H1 (cell line): ENCODE measurements around the gene SLC46A3. TPM values are rescaled to one million over a fixed set of nuclear protein-coding genes. Genes with fewer than 3 reads are reported as not detected.

Experiments used
- CTCF ChIA-PET: fragments of 300-600 bp; sonication (Branson Sonifier 250); formaldehyde crosslinking; loops from one replicate; lab custom pipeline; 2021; ENCODE audit not compliant: partially characterized antibody; lab: Charles Lee
- POLR2A ChIA-PET: fragments of 300-600 bp; sonication (Branson Sonifier 250); formaldehyde crosslinking; loops from one replicate; lab custom pipeline; 2021; ENCODE audit warnings: inconsistent platforms; ENCODE audit not compliant: partially characterized antibody; lab: Charles Lee
- DNase-seq, 2 experiments: peaks; one replicate each; pipeline versions ENCODE4 v3.0.0 to v3.0.0-alpha.2; 2010 to 2022; ENCODE audit warnings: low spot score in 2 of 2, low read depth in 1 of 2, mixed read lengths in 1 of 2
- FAIRE-seq: peaks from 2 replicates; lab custom pipeline; 2011; peaks lifted over from hg19 to GRCh38; lab: Jason Lieb, UNC
- H2AFZ ChIP-seq: 2 replicates; pipeline ENCODE4 v1.8.1; 2012; ENCODE audit warnings: low read length, inconsistent platforms
- H2AK5ac ChIP-seq: 2 replicates; pipeline ENCODE4 v1.6.1; 2013; ENCODE audit warnings: low read depth, low read length
- H2BK120ac ChIP-seq: replicated peaks from 2 replicates; pipeline ENCODE3; 2013; ENCODE audit warnings: low read depth, low read length, inconsistent platforms
- H2BK12ac ChIP-seq: 2 replicates; pipeline ENCODE4 v1.6.1; 2013; ENCODE audit warnings: low read depth, low read length
- H2BK15ac ChIP-seq: 2 replicates; pipeline ENCODE4 v1.6.1; 2013; ENCODE audit warnings: low read length
- H2BK20ac ChIP-seq: 2 replicates; pipeline ENCODE4 v1.6.1; 2013; ENCODE audit warnings: low read length
- H2BK5ac ChIP-seq: 2 replicates; pipeline ENCODE4 v1.6.1; 2013; ENCODE audit warnings: low read depth, low read length
- H3K14ac ChIP-seq: 2 replicates; pipeline ENCODE4 v1.6.1; 2013; ENCODE audit warnings: inconsistent platforms; ENCODE audit not compliant: insufficient read length
- H3K18ac ChIP-seq: 2 replicates; pipeline ENCODE4 v1.6.1; 2013; ENCODE audit warnings: low read length; ENCODE audit errors: extremely low read depth
- H3K23ac ChIP-seq: 2 replicates; pipeline ENCODE4 v1.6.1; 2013; ENCODE audit warnings: inconsistent platforms; ENCODE audit not compliant: insufficient read length
- H3K23me2 ChIP-seq: 2 replicates; pipeline ENCODE4 v1.6.1; 2013; ENCODE audit warnings: low read depth, low read length
- H3K27ac ChIP-seq: 2 replicates; pipeline ENCODE4 v1.6.1; 2011; ENCODE audit warnings: low read depth, low read length, inconsistent platforms
- H3K27me3 ChIP-seq, 4 experiments: replicated peaks in 1 of 4; 1 replicate in 1 of 4; 2 replicates in 3 of 4; pipeline versions ENCODE4 v1.6.1 to v1.8.1; 2011 to 2013; ENCODE audit warnings: low read length in 3 of 4, mild to moderate bottlenecking in 3 of 4, inconsistent platforms in 2 of 4, mixed read lengths in 2 of 4, moderate library complexity in 1 of 4; ENCODE audit not compliant: control insufficient read depth in 3 of 4, insufficient read depth in 3 of 4; ENCODE audit errors: extremely low read depth in 1 of 4
- H3K36me3 ChIP-seq, 4 experiments: 2 replicates each; pipeline versions ENCODE4 v1.6.1 to v1.8.1; 2011 to 2013; ENCODE audit warnings: mild to moderate bottlenecking in 4 of 4, low read length in 3 of 4, moderate library complexity in 2 of 4, control low read depth in 1 of 4, inconsistent platforms in 1 of 4; ENCODE audit not compliant: insufficient read depth in 4 of 4, control insufficient read depth in 2 of 4
- H3K4ac ChIP-seq: replicated peaks from 2 replicates; pipeline ENCODE3; 2013; ENCODE audit warnings: low read length, low read depth, mixed read lengths, inconsistent platforms; ENCODE audit not compliant: insufficient read length
- H3K4me1 ChIP-seq, 4 experiments: replicated peaks in 1 of 4; 1 replicate in 1 of 4; 2 replicates in 3 of 4; pipeline versions ENCODE4 v1.6.1 to v1.8.1; 2011 to 2013; ENCODE audit warnings: low read length in 3 of 4, inconsistent platforms in 2 of 4, mixed read lengths in 1 of 4; ENCODE audit not compliant: insufficient read depth in 4 of 4, control insufficient read depth in 3 of 4
- H3K4me2 ChIP-seq, 2 experiments: 2 replicates each; pipeline versions ENCODE4 v1.6.1 to v1.8.1; 2011 to 2013; ENCODE audit warnings: low read depth in 2 of 2, low read length in 2 of 2, control low read depth in 1 of 2, inconsistent platforms in 1 of 2, mild to moderate bottlenecking in 1 of 2; ENCODE audit not compliant: insufficient read depth in 1 of 2
- H3K4me3 ChIP-seq, 4 experiments: fragments of 200-600, 300-600 bp in 1 of 4; sonication (generic), shearing (Covaris generic), sonication (Bioruptor Twin) in 1 of 4; 2 replicates each; pipeline versions ENCODE4 v1.5.1 to v1.8.1; 2011 to 2016; ENCODE audit warnings: low read length in 4 of 4, low read depth in 3 of 4, control low read depth in 2 of 4, inconsistent platforms in 2 of 4, mild to moderate bottlenecking in 2 of 4, mixed read lengths in 1 of 4, moderate library complexity in 1 of 4; ENCODE audit not compliant: insufficient read depth in 2 of 4; ENCODE audit errors: extremely low read depth in 1 of 4
- H3K56ac ChIP-seq: replicated peaks from 2 replicates; pipeline ENCODE3; 2013; ENCODE audit warnings: low read depth, mild to moderate bottlenecking, mixed read lengths, low read length, inconsistent platforms; ENCODE audit not compliant: insufficient read length
- H3K79me1 ChIP-seq: 2 replicates; pipeline ENCODE4 v1.6.1; 2013; ENCODE audit warnings: low read depth, low read length, control low read depth
- H3K79me2 ChIP-seq, 2 experiments: 2 replicates each; pipeline versions ENCODE4 v1.6.1 to v1.8.1; 2012 to 2013; ENCODE audit warnings: low read length in 2 of 2, mild to moderate bottlenecking in 2 of 2, inconsistent platforms in 1 of 2; ENCODE audit not compliant: insufficient read depth in 2 of 2, control insufficient read depth in 1 of 2
- H3K9ac ChIP-seq, 4 experiments: replicated peaks in 1 of 4; 1 replicate in 1 of 4; 2 replicates in 3 of 4; pipeline versions ENCODE4 v1.6.1 to v1.8.1; 2011 to 2013; ENCODE audit warnings: low read depth in 3 of 4, low read length in 3 of 4, control low read depth in 2 of 4, mild to moderate bottlenecking in 2 of 4, moderate library complexity in 2 of 4, inconsistent platforms in 1 of 4; ENCODE audit errors: extremely low read depth in 1 of 4
- H3K9me3 ChIP-seq, 2 experiments: 2 replicates each; pipeline versions ENCODE4 v1.6.1 to v1.8.1; 2012 to 2013; ENCODE audit warnings: mild to moderate bottlenecking in 2 of 2, moderate library complexity in 2 of 2, control low read depth in 1 of 2, inconsistent platforms in 1 of 2, low read depth in 1 of 2, low read length in 1 of 2, mixed read lengths in 1 of 2; ENCODE audit not compliant: insufficient read depth in 2 of 2
- H4K20me1 ChIP-seq, 2 experiments: replicated peaks in 1 of 2; 2 replicates each; pipeline versions ENCODE3 to v1.8.1; 2011 to 2013; ENCODE audit warnings: inconsistent platforms in 2 of 2, low read length in 2 of 2, mild to moderate bottlenecking in 1 of 2; ENCODE audit not compliant: insufficient read depth in 2 of 2, control insufficient read depth in 1 of 2
- H4K5ac ChIP-seq: 2 replicates; pipeline ENCODE4 v1.6.1; 2013; ENCODE audit warnings: low read length, low read depth, mixed read lengths, inconsistent platforms; ENCODE audit not compliant: insufficient read length
- H4K8ac ChIP-seq: 2 replicates; pipeline ENCODE4 v1.8.0; 2013; ENCODE audit warnings: mild to moderate bottlenecking, moderate library complexity, low read length, inconsistent platforms; ENCODE audit not compliant: insufficient read depth; ENCODE audit errors: extremely low read depth
- H4K91ac ChIP-seq: replicated peaks from 2 replicates; pipeline ENCODE3; 2013; ENCODE audit warnings: low read length, mixed read lengths, inconsistent platforms; ENCODE audit not compliant: insufficient read length
- BCL11A ChIP-seq, 2 experiments: IDR thresholded peaks; one replicate each; pipeline ENCODE4 v1.6.1; 2011; ENCODE audit warnings: low read depth in 2 of 2, low read length in 2 of 2, mild to moderate bottlenecking in 2 of 2
- CBX5 ChIP-seq: fragments of 300-800, 300-1000 bp; sonication (generic); IDR thresholded peaks from 2 replicates; pipeline ENCODE4 v1.7.1; 2016; ENCODE audit warnings: antibody characterized with exemption, low read length, low read depth
- CBX8 ChIP-seq: fragments of 300-800, 300-1000 bp; sonication (generic); IDR thresholded peaks from 2 replicates; pipeline ENCODE4 v1.7.1; 2016; ENCODE audit warnings: low read depth, low read length, borderline replicate concordance
- CEBPB ChIP-seq: IDR thresholded peaks from 2 replicates; pipeline ENCODE4 v1.6.1; 2012; ENCODE audit warnings: low read depth, low read length
- MAFK ChIP-seq: IDR thresholded peaks from 2 replicates; pipeline ENCODE4 v1.6.1; 2012; ENCODE audit warnings: low read depth, mild to moderate bottlenecking, improper control_type of control experiment, low read length
- SP2 ChIP-seq: IDR thresholded peaks from 2 replicates; pipeline ENCODE4 v1.6.1; 2012; ENCODE audit warnings: mild to moderate bottlenecking, low read length, inconsistent platforms
- TCF12 ChIP-seq: IDR thresholded peaks from 2 replicates; pipeline ENCODE4 v1.6.1; 2011; ENCODE audit warnings: low read depth, mild to moderate bottlenecking, low read length
- WGBS, 2 experiments: shearing (Covaris generic) in 1 of 2; methylation state at CpG; one replicate each; pipeline versions ENCODE4 v1.1.6 to v1.1.7; 2013 to 2015; ENCODE audit warnings: low lambda C conversion rate in 2 of 2, mixed read lengths in 2 of 2, inconsistent platforms in 1 of 2, low coverage in 1 of 2, missing lambda C conversion rate in 1 of 2; ENCODE audit not compliant: insufficient replicate concordance in 2 of 2, insufficient coverage in 1 of 2, insufficient read length in 1 of 2; ENCODE audit errors: extremely low coverage in 1 of 2, missing lambda C conversion rate in 1 of 2; 5-methylcytosine and 5-hydroxymethylcytosine counted together
- polyA plus RNA-seq, 7 experiments: library from polyadenylated mRNA; depleted of rRNA in 3 of 7; stranded (reverse) in 5 of 7; unstranded in 2 of 7; fragments of >200 nt in 5 of 7; fragments of 200-250 nt in 2 of 7; gene quantifications; 1 replicate in 5 of 7; 2 replicates in 1 of 7; 4 replicates in 1 of 7; pipeline versions ENCODE4 v1.2.1 to v1.2.3, GENCODE V29; 2011 to 2013; ENCODE audit warnings: missing spikeins in 2 of 7, mixed read lengths in 2 of 7
- total RNA-seq: library from RNA; stranded (reverse); fragmentation: NEBNext Ultra II Directional; extraction: Animal tissue kit (Norgen Biotek cat#: 25700); gene quantifications from 2 replicates; pipeline ENCODE4 v1.2.1, GENCODE V29; 2021

SLC46A3 gene
- total and polyA plus RNA-seq, 2 of the 8 experiments (the other 6 are each of a cell fraction or from before 2014, with no cell fraction given), result 0.39 to 0.67 TPM

- H3K27ac ChIP-seq, result no peak overlapping the region
Observed at GRCh38 chr13:28744656-28745055, 25.9 kb upstream of the SLC46A3 start.

More at GRCh38 chr13:28744656-28745055, 25.9 kb upstream of the SLC46A3 start:
- Histone ChIP-seq H2BK20ac (no peak overlapping the region), H2BK15ac (no peak overlapping the region), H2BK12ac (0 out of 2 replicates have a peak overlapping the region, but pooled peaks have one; percentile 88), H4K8ac (no peak overlapping the region), H3K18ac (0 out of 2 replicates have a peak overlapping the region, but pooled peaks have one; percentile 3), H2AFZ (no peak overlapping the region), H2AK5ac (no peak overlapping the region; the same call in 1 of the 2 replicates), H2BK120ac (no peak overlapping the region), H3K4me2 (no peak overlapping the region), H3K4me1 (peaks cover 2 to 16% (median 8%) of the 10 kb centered on the region in 4 experiments; a peak in 4 of 7 replicates), H3K4me3 (no peak overlapping the region), H3K23ac (no peak overlapping the region), H3K9me3 (no peaks in the 10 kb centered on the region), H3K4ac (no peak overlapping the region), H3K79me1 (no peaks in the 10 kb centered on the region), H4K20me1 (no peaks in the 10 kb centered on the region), H3K56ac (no peak overlapping the region), H3K27me3 (no peaks in the 10 kb centered on the region), H3K79me2 (no peaks in the 10 kb centered on the region), H2BK5ac (peak overlapping the region; percentile 54; the same call in 1 of the 2 replicates), H3K14ac (no peak overlapping the region), H3K36me3 (no peaks in the 10 kb centered on the region), H3K9ac (no peak overlapping the region), H4K5ac (no peak overlapping the region), H3K23me2 (no peaks in the 10 kb centered on the region), H4K91ac (no peak overlapping the region)
- peak in 1 of 2 experiments; percentile 22 for DNase-seq
- TF ChIP-seq CBX5 (no peak), BCL11A (IDR thresholded peaks at IDR 0.05; ENCODE audit: low read depth in 2 of 2, low read length in 2 of 2) (no peak), MAFK (no peak), TCF12 (no peak), SP2 (no peak), CEBPB (no peak), CBX8 (no peak)
- CTCF ChIA-PET, result no interaction called here
- WGBS, 2 experiments, result 91% methylated on average over 6 of the region's 6 CpGs; no CpG with 5 or more reads in 1 of the 2 experiments
- no peak for FAIRE-seq
- POLR2A ChIA-PET, result interaction anchor here (1.3 kb wide), 1 partner anchor 26 kb away, joined by 3 read pairs; the partner anchor contains the start of gene SLC46A3
